Measurements from ENCODE around the gene GLT8D2.

Gene GLT8D2

DNA sequence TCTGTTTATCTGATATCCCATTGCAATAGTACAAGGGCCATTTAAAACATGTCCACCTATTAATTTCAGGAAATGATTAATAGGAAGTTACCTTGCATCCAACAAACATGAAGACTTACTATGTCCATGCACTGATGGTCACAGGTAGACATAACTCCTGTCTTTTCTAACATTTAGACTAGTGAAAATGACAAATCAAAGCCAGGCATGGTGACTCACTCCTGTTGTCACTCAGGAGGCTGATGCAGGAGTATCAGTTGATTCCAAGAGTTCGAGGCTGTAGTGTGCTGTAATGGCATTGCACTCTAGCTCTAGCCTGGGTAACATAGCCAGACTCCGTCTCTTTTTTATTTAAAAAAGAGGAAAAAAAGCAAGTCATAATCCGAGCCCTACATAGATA lies 105.0 kb downstream of the GLT8D2 start:
- DNase-seq: no peak

All from fibroblast of skin of scalp (primary cell).